ENCODE results near the gene SETBP1. TPM values are rescaled to one million over a fixed set of nuclear protein-coding genes. Genes with fewer than 3 reads are reported as not detected.

Gene SETBP1
- total RNA-seq, 2 experiments from 2014 or later = 25.2 to 30.3 TPM

- Mint-ChIP-seq H3K27ac (no peak overlapping the region), H3K4me3 (no peak overlapping the region), H3K36me3 (peaks cover 4% of the 10 kb centered on the region), H3K4me1 (peaks cover 22% of the 10 kb centered on the region), H3K9me3 (ENCODE audit: low read depth) (no peaks in the 10 kb centered on the region), H3K27me3 (no peaks in the 10 kb centered on the region)
- no peak for ATAC-seq
- CTCF ChIA-PET = interaction anchor here (1.5 kb wide), 1 partner anchor 11 kb away, joined by 4 read pairs; no protein-coding TSS in a partner anchor
- DNase-seq = no peak
These were observed 107.6 kb downstream of the SETBP1 start for GRCh38 chr18:44788334-44788733.

GRCh38 chr18:44789710-44790109 lies 109.0 kb downstream of the SETBP1 start:
- Mint-ChIP-seq H3K36me3 (peaks cover 5% of the 10 kb centered on the region), H3K27me3 (no peaks in the 10 kb centered on the region), H3K4me1 (peaks cover 19% of the 10 kb centered on the region), H3K9me3 (ENCODE audit: low read depth) (no peaks in the 10 kb centered on the region), H3K27ac (no peak overlapping the region), H3K4me3 (no peak overlapping the region)
- CTCF ChIA-PET = interaction anchor here (1.5 kb wide), 1 partner anchor 9 kb away, joined by 4 read pairs; no protein-coding TSS in a partner anchor
- ATAC-seq (no peak), DNase-seq (no peak)

- no peaks in the 10 kb centered on the region for H3K9me3 Mint-ChIP-seq (ENCODE audit: low read depth)
- H3K27me3 Mint-ChIP-seq = no peaks in the 10 kb centered on the region
- peaks cover 7% of the 10 kb centered on the region for H3K36me3 Mint-ChIP-seq
- H3K27ac Mint-ChIP-seq = no peak overlapping the region
- H3K4me1 Mint-ChIP-seq = peaks cover 18% of the 10 kb centered on the region
- H3K4me3 Mint-ChIP-seq = no peak overlapping the region
- ATAC-seq (no peak), DNase-seq (no peak)
- CTCF ChIA-PET = no interaction called here
These were observed 110.2 kb downstream of the SETBP1 start for GRCh38 chr18:44790860-44791259.

GRCh38 chr18:44791520-44791919 lies 110.8 kb downstream of the SETBP1 start:
- Mint-ChIP-seq H3K9me3 (ENCODE audit: low read depth) (no peaks in the 10 kb centered on the region), H3K27ac (no peak overlapping the region), H3K27me3 (no peaks in the 10 kb centered on the region), H3K4me1 (peaks cover 12% of the 10 kb centered on the region), H3K36me3 (peaks cover 7% of the 10 kb centered on the region), H3K4me3 (no peak overlapping the region)
- ATAC-seq (no peak), DNase-seq (no peak)
- CTCF ChIA-PET = no interaction called here

GRCh38 chr18:44792456-44793061 lies 111.9 kb downstream of the SETBP1 start:
- no peak for DNase-seq
- peaks cover 7% of the 10 kb centered on the region for H3K36me3 Mint-ChIP-seq
- no peaks in the 10 kb centered on the region for H3K27me3 Mint-ChIP-seq
- no peak overlapping the region for H3K27ac Mint-ChIP-seq
- no peak for ATAC-seq
- no peak overlapping the region for H3K4me3 Mint-ChIP-seq
- peaks cover 4% of the 10 kb centered on the region for H3K4me1 Mint-ChIP-seq
- CTCF ChIA-PET = no interaction called here
- H3K9me3 Mint-ChIP-seq (ENCODE audit: low read depth) = no peaks in the 10 kb centered on the region

- Mint-ChIP-seq H3K27ac (no peak overlapping the region), H3K4me3 (no peak overlapping the region), H3K4me1 (peaks cover 4% of the 10 kb centered on the region), H3K27me3 (no peaks in the 10 kb centered on the region), H3K9me3 (ENCODE audit: low read depth) (no peaks in the 10 kb centered on the region), H3K36me3 (peaks cover 7% of the 10 kb centered on the region)
- ATAC-seq (no peak), DNase-seq (no peak)
- CTCF ChIA-PET = no interaction called here
These were observed 112.5 kb downstream of the SETBP1 start for GRCh38 chr18:44793194-44793593.

- no peak for ATAC-seq
- H3K36me3 Mint-ChIP-seq = peaks cover 7% of the 10 kb centered on the region
These were observed 113.0 kb downstream of the SETBP1 start for GRCh38 chr18:44793685-44794084.

GRCh38 chr18:44795241-44795640 lies 114.6 kb downstream of the SETBP1 start:
- ATAC-seq = no peak
- CTCF ChIA-PET = no interaction called here
- no peak for DNase-seq

More at GRCh38 chr18:44793685-44794084, 113.0 kb downstream of the SETBP1 start:
- no peak for DNase-seq
- Mint-ChIP-seq H3K4me3 (no peak overlapping the region), H3K4me1 (peaks cover 6% of the 10 kb centered on the region), H3K27me3 (no peaks in the 10 kb centered on the region), H3K27ac (no peak overlapping the region), H3K9me3 (ENCODE audit: low read depth) (no peaks in the 10 kb centered on the region)
- CTCF ChIA-PET = no interaction called here

GRCh38 chr18:44796429-44797428 lies 116.0 kb downstream of the SETBP1 start:
- H3K4me1 Mint-ChIP-seq = peaks cover 32% of the 10 kb centered on the region
- ATAC-seq (no peak), DNase-seq (no peak)
- H3K27me3 Mint-ChIP-seq = no peaks in the 10 kb centered on the region
- no peak overlapping the region for H3K4me3 Mint-ChIP-seq
- CTCF ChIA-PET = interaction anchor here (0.9 to 1.0 kb wide), 2 partner anchors 9 to 10 kb away, joined by 3 to 4 read pairs; no protein-coding TSS in a partner anchor
- H3K27ac Mint-ChIP-seq = peak overlapping the region; percentile 9
- H3K36me3 Mint-ChIP-seq = peaks cover 23% of the 10 kb centered on the region
- peaks cover 4% of the 10 kb centered on the region for H3K9me3 Mint-ChIP-seq (ENCODE audit: low read depth)

More at GRCh38 chr18:44795241-44795640, 114.6 kb downstream of the SETBP1 start:
- Mint-ChIP-seq H3K27me3 (no peaks in the 10 kb centered on the region), H3K4me1 (peaks cover 22% of the 10 kb centered on the region), H3K27ac (no peak overlapping the region), H3K36me3 (peaks cover 15% of the 10 kb centered on the region), H3K9me3 (ENCODE audit: low read depth) (no peaks in the 10 kb centered on the region), H3K4me3 (no peak overlapping the region)

GRCh38 chr18:44798433-44799048 lies 117.9 kb downstream of the SETBP1 start:
- no peak overlapping the region for H3K4me3 Mint-ChIP-seq
- peaks cover 27% of the 10 kb centered on the region for H3K36me3 Mint-ChIP-seq
- ATAC-seq (no peak), DNase-seq (no peak)
- H3K27me3 Mint-ChIP-seq = no peaks in the 10 kb centered on the region
- CTCF ChIA-PET = interaction anchor here (1.2 to 1.8 kb wide), 5 partner anchors 10 to 120 kb away, joined by 3 to 8 read pairs (median 4); no protein-coding TSS in a partner anchor
- H3K9me3 Mint-ChIP-seq (ENCODE audit: low read depth) = peaks cover 4% of the 10 kb centered on the region
- peaks cover 37% of the 10 kb centered on the region for H3K4me1 Mint-ChIP-seq
- H3K27ac Mint-ChIP-seq = no peak overlapping the region

- ATAC-seq = peak; percentile 79
- Mint-ChIP-seq H3K9me3 (ENCODE audit: low read depth) (peaks cover 4% of the 10 kb centered on the region), H3K36me3 (peaks cover 28% of the 10 kb centered on the region), H3K4me3 (no peak overlapping the region), H3K4me1 (peaks cover 38% of the 10 kb centered on the region), H3K27ac (peak overlapping the region; percentile 65), H3K27me3 (no peaks in the 10 kb centered on the region)
- no peak for DNase-seq
- CTCF ChIA-PET = interaction anchor here (1.2 to 1.8 kb wide), 5 partner anchors 11 to 120 kb away, joined by 3 to 8 read pairs (median 4); no protein-coding TSS in a partner anchor
These were observed 118.8 kb downstream of the SETBP1 start for GRCh38 chr18:44799382-44799906.

- no peak for DNase-seq
- peak overlapping the region; percentile 17 for H3K4me3 Mint-ChIP-seq
- peaks cover 4% of the 10 kb centered on the region for H3K9me3 Mint-ChIP-seq (ENCODE audit: low read depth)
- peak overlapping the region; percentile 65 for H3K27ac Mint-ChIP-seq
- no peaks in the 10 kb centered on the region for H3K27me3 Mint-ChIP-seq
- CTCF ChIA-PET = interaction anchor here (0.8 to 1.8 kb wide), 6 partner anchors 11 to 121 kb away, joined by 3 to 8 read pairs (median 4); no protein-coding TSS in a partner anchor
- peaks cover 31% of the 10 kb centered on the region for H3K36me3 Mint-ChIP-seq
- peak; percentile 25 for ATAC-seq
- H3K4me1 Mint-ChIP-seq = peaks cover 38% of the 10 kb centered on the region
These were observed 119.3 kb downstream of the SETBP1 start for GRCh38 chr18:44799907-44800421.

Measured in activated CD8-positive, alpha-beta memory T cell treated with anti-CD3 and anti-CD28 coated beads, Interleukin-2, amount 10 ng/mL, durations not matched to agents 7 days and 5 days (primary cell).